Stomach (tissue), 19 donors: Measurements from ENCODE around the gene KCNA10. TPM values are rescaled to one million over a fixed set of nuclear protein-coding genes. Genes with fewer than 3 reads are reported as not detected.

Experiments
- DNase-seq, 2 donors: peaks; one replicate each; pipeline versions ENCODE4 v3.0.0 to v3.0.0-alpha.2; 2013 to 2019
- H3K27ac ChIP-seq, 5 donors: fragments of 200-600 bp in 4 of 5; sonication (generic) in 4 of 5; one replicate each; pipeline ENCODE4 v1.5.1; 2013 to 2019; ENCODE audit warnings: mild to moderate bottlenecking in 1 of 5, moderate library complexity in 1 of 5
- H3K27me3 ChIP-seq, 3 donors: fragments of 200-600 bp; sonication (generic); one replicate each; pipeline ENCODE4 v1.5.1; 2017 to 2019; ENCODE audit warnings: mixed run types in 1 of 3
- H3K36me3 ChIP-seq, 4 donors: fragments of 200-600 bp; sonication (generic); 1 replicate in 3 of 4; 2 replicates in 1 of 4; pipeline ENCODE4 v1.5.1; 2016 to 2019
- H3K4me1 ChIP-seq, 4 donors: fragments of 200-600 bp; sonication (generic); one replicate each; pipeline ENCODE4 v1.5.1; 2016 to 2019
- H3K4me3 ChIP-seq, 4 donors: fragments of 200-600 bp; sonication (generic) in 3 of 4; one replicate each; pipeline ENCODE4 v1.5.1; 2016 to 2019; ENCODE audit warnings: mild to moderate bottlenecking in 1 of 4
- H3K9me3 ChIP-seq, 4 donors: fragments of 200-600 bp; sonication (generic); one replicate each; pipeline ENCODE4 v1.5.1; 2016 to 2019
- EP300 ChIP-seq: sonication (generic); formaldehyde crosslinking; IDR thresholded peaks from one replicate; pipeline ENCODE4 v1.6.1; 2017; ENCODE audit warnings: antibody characterized with exemption
- POLR2A ChIP-seq, 4 donors: fragments of 450-650 bp; IDR thresholded peaks; one replicate each; pipeline ENCODE4 v1.6.1; 2016; ENCODE audit warnings: antibody characterized with exemption in 4 of 4, control low read depth in 2 of 4, mild to moderate bottlenecking in 1 of 4, moderate library complexity in 1 of 4
- POLR2AphosphoS5 ChIP-seq, 3 donors: sonication (generic); formaldehyde crosslinking; IDR thresholded peaks; one replicate each; pipeline ENCODE4 v1.6.1; 2016; ENCODE audit warnings: antibody characterized with exemption in 3 of 3
- WGBS, 5 donors: extraction: QIAGEN DNeasy Blood & Tissue Kit in 3 of 5; methylation state at CpG; one replicate each; pipeline versions ENCODE4 v1.1.5 to v1.1.7; 2013 to 2018; 5-methylcytosine and 5-hydroxymethylcytosine counted together
- intact Hi-C: fragments of 100-400 bp; cut with DNase I; formaldehyde crosslinking; loops from one replicate; pipeline ENCODE4 v1.15.1; 2023; ENCODE audit warnings: low total_unique reads
- long read RNA-seq, 10 donors: transcript quantifications; one replicate each; lab custom pipeline, GENCODE V29; 2026
- polyA plus RNA-seq, 3 donors: library from polyadenylated mRNA; stranded (reverse); fragments of 200-250 nt; gene quantifications; one replicate each; pipeline ENCODE4 v1.2.3, GENCODE V29; 2013
- total RNA-seq, 5 donors: library from RNA; depleted of rRNA; stranded (reverse); fragments of >200 nt; gene quantifications; one replicate each; pipeline versions ENCODE4 v1.1.0 to v1.2.3, GENCODE V29; 2014 to 2016
- TF ChIP-seq, protein P1 (sequence below), 7 experiments: fragments of 450-650 bp in 4 of 7; fragments of 200-600 bp in 3 of 7; sonication (generic) in 3 of 7; IDR thresholded peaks; one replicate each; pipeline ENCODE4 v1.5.1; 2016 to 2019; ENCODE audit warnings: antibody characterized with exemption in 7 of 7, control low read depth in 2 of 7, mild to moderate bottlenecking in 1 of 7
- donor health status: healthy with polysubstance abuse.
- donor health status: Bipolar disorder and iron deficiency.
- donor health status: healthy.

Gene KCNA10
- total RNA-seq (under 1 TPM in 1 of 5 donors, not detected in 4; 0.58 TPM), polyA plus RNA-seq (under 1 TPM in 1 of 3 donors, not detected in 2; 0.12 TPM)
- long read RNA-seq, donor 1, result 0 reads
- long read RNA-seq, donor 2, result 0 reads
- long read RNA-seq, donor 3, result 0 reads
- long read RNA-seq, donor 4, result 0 reads
- long read RNA-seq, donor 5, result 0 reads
- long read RNA-seq, donor 6, result 0 reads
- long read RNA-seq, donor 7, partial matches to known transcripts, result 0 of 1 reads
- long read RNA-seq, donor 7, other reads (novel, unspliced or antisense), result 0 of 1 reads
- long read RNA-seq, donor 8, result 0 reads
- long read RNA-seq, donor 9, result 0 reads
- long read RNA-seq, donor 10, result 0 reads

DNA sequence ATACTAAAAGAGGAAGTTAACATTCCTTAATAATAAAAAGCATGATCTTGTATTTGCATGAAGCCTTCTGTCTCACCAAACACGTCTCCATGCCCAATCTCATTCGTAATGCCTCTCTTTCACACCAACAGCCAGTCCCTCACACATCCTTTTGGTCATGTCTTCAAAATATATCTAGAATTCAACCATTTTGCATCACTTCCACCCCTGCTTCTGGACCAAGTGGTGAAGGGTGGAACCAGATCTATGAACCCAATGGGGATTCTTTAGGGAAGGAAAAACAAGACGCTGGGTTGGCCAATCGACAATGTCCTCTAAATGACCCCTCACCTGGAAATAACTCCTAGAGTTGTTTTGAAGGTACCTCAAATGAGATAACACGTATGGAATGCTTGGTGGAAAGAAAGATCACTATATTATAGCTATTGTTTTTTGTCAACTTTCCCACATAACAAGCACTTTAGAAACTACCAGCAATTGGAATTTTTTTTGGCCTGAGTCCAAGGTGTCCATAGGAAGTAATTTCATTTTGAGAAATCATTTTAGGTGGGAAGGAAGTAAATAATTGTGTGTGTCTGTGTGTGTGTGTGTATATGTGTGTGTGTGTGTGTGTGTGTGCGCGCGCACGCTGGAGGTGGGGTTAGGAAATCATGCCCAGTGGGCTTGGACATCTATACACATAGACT is at the start of gene KCNA10:
Gene KCNA10 (minus strand): TSS at position 51 of the 686 bp plus-strand sequence. CDS start 388 bp downstream, outside the sequence.
- H3K9me3 ChIP-seq, result no peaks in the 10 kb centered on the region
- WGBS, 5 donors, result 48 to 74% (median 66%) methylated on average over 9 of the region's 9 CpGs
- H3K27me3 ChIP-seq, result peaks cover 0 to 35% (median under 1%) of the 10 kb centered on the region in 3 donors
- TF ChIP-seq, protein P1, sequence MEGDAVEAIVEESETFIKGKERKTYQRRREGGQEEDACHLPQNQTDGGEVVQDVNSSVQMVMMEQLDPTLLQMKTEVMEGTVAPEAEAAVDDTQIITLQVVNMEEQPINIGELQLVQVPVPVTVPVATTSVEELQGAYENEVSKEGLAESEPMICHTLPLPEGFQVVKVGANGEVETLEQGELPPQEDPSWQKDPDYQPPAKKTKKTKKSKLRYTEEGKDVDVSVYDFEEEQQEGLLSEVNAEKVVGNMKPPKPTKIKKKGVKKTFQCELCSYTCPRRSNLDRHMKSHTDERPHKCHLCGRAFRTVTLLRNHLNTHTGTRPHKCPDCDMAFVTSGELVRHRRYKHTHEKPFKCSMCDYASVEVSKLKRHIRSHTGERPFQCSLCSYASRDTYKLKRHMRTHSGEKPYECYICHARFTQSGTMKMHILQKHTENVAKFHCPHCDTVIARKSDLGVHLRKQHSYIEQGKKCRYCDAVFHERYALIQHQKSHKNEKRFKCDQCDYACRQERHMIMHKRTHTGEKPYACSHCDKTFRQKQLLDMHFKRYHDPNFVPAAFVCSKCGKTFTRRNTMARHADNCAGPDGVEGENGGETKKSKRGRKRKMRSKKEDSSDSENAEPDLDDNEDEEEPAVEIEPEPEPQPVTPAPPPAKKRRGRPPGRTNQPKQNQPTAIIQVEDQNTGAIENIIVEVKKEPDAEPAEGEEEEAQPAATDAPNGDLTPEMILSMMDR (IDR thresholded peaks at IDR 0.05), result no peak
- no peak for TF ChIP-seq POLR2A (IDR thresholded peaks at IDR 0.05)
- TF ChIP-seq POLR2AphosphoS5 (IDR thresholded peaks at IDR 0.05), result no peak
- TF ChIP-seq EP300, result no peak
- H3K27ac ChIP-seq, result no peak within 1 kb of the TSS
- DNase-seq, result no peak
- intact Hi-C loops, result no loop called here
- no peak within 1 kb of the TSS for H3K4me3 ChIP-seq
- H3K4me1 ChIP-seq, result peaks cover 0 to 2% (median under 1%) of the 10 kb centered on the region in 4 donors
- no peaks in the 10 kb centered on the region for H3K36me3 ChIP-seq

DNA sequence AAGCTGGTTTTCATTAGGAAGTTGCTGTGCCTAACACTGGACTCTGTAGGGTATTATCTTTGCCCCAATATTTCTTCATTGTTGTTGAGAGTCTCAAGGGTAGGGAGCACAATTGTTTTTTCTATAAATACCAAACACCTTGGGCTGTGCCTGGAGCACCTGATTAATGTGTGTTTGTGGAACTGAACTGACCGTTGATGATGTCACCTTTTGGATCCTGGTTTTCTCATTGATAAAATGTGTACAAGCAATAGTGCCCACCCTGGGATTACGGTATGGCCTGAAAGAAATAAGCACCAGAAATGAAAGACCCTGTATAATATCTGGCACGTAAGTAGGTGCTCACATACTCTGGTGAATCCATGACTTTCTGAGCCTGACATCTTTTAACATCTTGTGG is 47.9 kb upstream of the KCNA10 start:
- H3K27me3 ChIP-seq, result peaks cover 0 to 42% (median 8%) of the 10 kb centered on the region in 3 donors
- WGBS, 5 donors, result 61 to 74% (median 72%) methylated on average over 3 of the region's 3 CpGs
- no peaks in the 10 kb centered on the region for H3K4me1 ChIP-seq
- no peaks in the 10 kb centered on the region for H3K36me3 ChIP-seq
- TF ChIP-seq POLR2AphosphoS5 (IDR thresholded peaks at IDR 0.05) (no peak), POLR2A (IDR thresholded peaks at IDR 0.05) (no peak), EP300 (no peak)
- H3K4me3 ChIP-seq, result no peak overlapping the region
- no peak overlapping the region for H3K27ac ChIP-seq
- intact Hi-C loops, result no loop called here
- no peak for DNase-seq
- H3K9me3 ChIP-seq, result no peaks in the 10 kb centered on the region

DNA sequence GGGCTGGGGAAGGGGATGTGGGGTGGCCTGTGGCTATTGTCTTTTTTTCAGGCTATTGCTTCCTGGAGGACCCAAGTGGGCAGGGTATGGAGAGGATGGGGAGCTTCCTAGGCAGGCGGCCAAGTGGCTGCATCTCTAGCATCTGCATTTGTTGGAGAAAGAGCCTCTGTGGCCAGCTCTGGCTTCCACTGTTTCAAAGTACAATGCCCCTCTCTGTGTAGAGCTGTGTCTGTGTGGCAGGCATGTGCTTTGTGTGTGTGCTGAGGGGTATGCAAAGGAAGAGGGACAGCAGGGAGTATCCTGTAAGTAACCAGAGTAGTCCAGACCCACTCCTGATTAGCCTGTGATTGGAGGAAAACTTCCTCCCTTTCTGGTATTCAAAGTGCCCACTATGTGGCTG is 46.6 kb upstream of the KCNA10 start:
- 45 to 82% (median 57%) methylated on average over 1 of the region's 1 CpG for WGBS, 5 donors
- no peaks in the 10 kb centered on the region for H3K9me3 ChIP-seq
- peak in 1 of 2 donors; percentile 56 for DNase-seq
- no peak for TF ChIP-seq EP300
- TF ChIP-seq, protein P1 (IDR thresholded peaks at IDR 0.05), result no peak
- TF ChIP-seq POLR2AphosphoS5 (IDR thresholded peaks at IDR 0.05), result no peak
- no peak for TF ChIP-seq POLR2A (IDR thresholded peaks at IDR 0.05)
- H3K4me1 ChIP-seq, result no peaks in the 10 kb centered on the region
- H3K27ac ChIP-seq, result no peak overlapping the region
- intact Hi-C loops, result no loop called here
- H3K36me3 ChIP-seq, result no peaks in the 10 kb centered on the region
- H3K27me3 ChIP-seq, result peaks cover 0 to 38% (median 0%) of the 10 kb centered on the region in 3 donors
- H3K4me3 ChIP-seq, result no peak overlapping the region

DNA sequence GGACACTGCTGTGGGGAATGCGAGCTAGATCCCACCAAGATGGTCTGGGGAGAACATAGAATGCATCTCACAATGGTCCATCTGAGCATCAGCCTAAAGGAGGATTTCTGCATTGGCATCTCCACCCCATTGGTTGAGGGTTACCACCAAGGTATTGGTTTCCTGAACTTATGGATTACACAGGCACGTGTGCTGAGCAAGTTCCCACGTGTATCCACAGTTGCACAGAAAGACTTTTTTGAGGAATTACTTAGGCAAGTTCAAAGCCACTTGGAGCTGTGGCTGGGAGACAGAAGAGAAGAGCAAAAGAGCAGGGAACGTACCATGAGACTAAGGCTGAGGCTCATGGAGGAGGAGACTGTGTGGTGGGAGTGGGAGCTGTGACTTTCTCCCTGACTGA is 44.1 kb upstream of the KCNA10 start:
- TF ChIP-seq, protein P1 (IDR thresholded peaks at IDR 0.05), result no peak
- Histone ChIP-seq H3K9me3 (no peaks in the 10 kb centered on the region), H3K36me3 (no peaks in the 10 kb centered on the region), H3K4me3 (no peak overlapping the region), H3K4me1 (no peaks in the 10 kb centered on the region), H3K27me3 (peaks cover 0 to 30% (median 0%) of the 10 kb centered on the region in 3 donors), H3K27ac (no peak overlapping the region)
- 68 to 88% (median 79%) methylated on average over 4 of the region's 4 CpGs for WGBS, 5 donors
- no peak for DNase-seq
- intact Hi-C loops, result no loop called here

DNA sequence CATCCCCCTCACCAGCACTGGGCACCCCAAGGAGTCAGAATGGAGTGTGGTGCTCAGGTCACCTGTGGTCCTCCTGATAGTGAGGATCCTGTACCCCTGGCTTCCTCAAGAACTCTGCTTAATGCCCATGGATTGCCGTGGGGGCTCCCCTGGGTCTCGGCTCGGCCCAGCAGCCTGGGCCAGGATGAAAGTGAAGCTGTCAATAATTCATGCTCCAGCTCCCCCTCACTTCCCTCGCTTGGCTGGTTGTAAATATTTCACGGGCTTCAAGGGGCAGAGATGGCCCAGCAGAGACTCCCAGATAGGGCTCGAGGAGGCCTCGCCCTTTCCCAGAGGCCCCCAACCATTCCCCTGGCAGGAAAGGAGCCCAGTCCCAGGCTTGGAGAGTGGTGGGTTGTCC is 42.6 kb upstream of the KCNA10 start:
- Histone ChIP-seq H3K27me3 (peaks cover 0 to 41% (median 2%) of the 10 kb centered on the region in 3 donors), H3K36me3 (no peaks in the 10 kb centered on the region), H3K9me3 (no peaks in the 10 kb centered on the region), H3K4me1 (no peaks in the 10 kb centered on the region), H3K27ac (no peak overlapping the region), H3K4me3 (no peak overlapping the region)
- intact Hi-C loops, result no loop called here
- no peak for DNase-seq
- WGBS, 5 donors, result 64 to 85% (median 73%) methylated on average over 4 to 7 of the region's 7 CpGs
- TF ChIP-seq, protein P1 (IDR thresholded peaks at IDR 0.05), result no peak
- TF ChIP-seq POLR2AphosphoS5 (IDR thresholded peaks at IDR 0.05) (no peak), POLR2A (IDR thresholded peaks at IDR 0.05) (no peak), EP300 (no peak)
